GM12878 (cell line): ENCODE data around the gene DNAAF3. TPM values are rescaled to one million over a fixed set of nuclear protein-coding genes. Genes with fewer than 3 reads are reported as not detected.
A peak's percentile ranks its signal among the peaks of the same experiment; 100 is the strongest.

Experiments
- ATAC-seq: fragments of 200-7000 bp; cut with Tn5 transposase; 3 replicates; pipeline ENCODE4 v1.9.1; 2020; ENCODE audit warnings: mild to moderate bottlenecking, moderate library complexity
- BruUV-seq: library from RNA; stranded (reverse); fragments of 400-500 nt; replicated peaks from 2 replicates; lab custom pipeline; 2021; lab: Mats Ljungman, UMichigan
- CTCF ChIA-PET: fragments of 300-600 bp; sonication (Branson Sonifier 250); formaldehyde crosslinking; extraction: SDS; loops from one replicate; lab custom pipeline; 2021; ENCODE audit warnings: inconsistent platforms; lab: Yijun Ruan, JAX
- POLR2A ChIA-PET: fragments of 350-600 bp; formaldehyde crosslinking; extraction: SDS; loops from one replicate; lab custom pipeline; 2021; ENCODE audit warnings: inconsistent platforms; lab: Charles Lee
- RAD21 ChIA-PET: fragments of 300-600 bp; sonication (Branson Sonifier 250); formaldehyde crosslinking; loops from one replicate; lab custom pipeline; 2023; ENCODE audit warnings: antibody characterized with exemption; ENCODE audit not compliant: unreplicated experiment; lab: Charles Lee
- SMC1A ChIA-PET: fragments of 300-600 bp; sonication (Branson Sonifier 250); formaldehyde crosslinking; loops from one replicate; lab custom pipeline; 2023; ENCODE audit not compliant: unreplicated experiment, uncharacterized antibody; lab: Charles Lee
- DNase-seq: peaks from one replicate; pipeline ENCODE4 v3.0.0-alpha.2; 2011; ENCODE audit warnings: low read depth, low spot score
- FAIRE-seq: peaks from 3 replicates; lab custom pipeline; 2011; peaks lifted over from hg19 to GRCh38; lab: Jason Lieb, UNC
- H2AFZ ChIP-seq: 2 replicates; pipeline ENCODE4 v1.6.0; 2011; ENCODE audit warnings: low read depth, low read length, control low read depth; ENCODE audit not compliant: control insufficient read depth
- H3K27ac ChIP-seq: 2 replicates; pipeline ENCODE4 v1.5.1; 2011; ENCODE audit warnings: control low read depth; ENCODE audit not compliant: control insufficient read depth, insufficient read depth
- H3K27me3 ChIP-seq, 2 experiments: replicated peaks in 1 of 2; 2 replicates each; pipeline versions ENCODE4 v1.6.0 to v1.6.1; 2011; ENCODE audit warnings: low read length in 1 of 2; ENCODE audit not compliant: control insufficient read depth in 2 of 2, insufficient read depth in 2 of 2
- H3K36me3 ChIP-seq, 2 experiments: 2 replicates each; pipeline ENCODE4 v1.5.1; 2011; ENCODE audit warnings: low read length in 1 of 2; ENCODE audit not compliant: control insufficient read depth in 2 of 2, insufficient read depth in 2 of 2
- H3K4me1 ChIP-seq: 2 replicates; pipeline ENCODE4 v1.6.1; 2011; ENCODE audit warnings: mild to moderate bottlenecking, low read length, moderate library complexity, mixed read lengths; ENCODE audit not compliant: control insufficient read depth, insufficient read depth
- H3K4me2 ChIP-seq: 2 replicates; pipeline ENCODE4 v1.6.0; 2011; ENCODE audit warnings: control low read depth; ENCODE audit not compliant: control insufficient read depth, insufficient read depth
- H3K4me3 ChIP-seq: fragments of 200-600 bp; sonication (generic); 2 replicates; pipeline ENCODE4 v1.5.1; 2016
- H3K79me2 ChIP-seq: 2 replicates; pipeline ENCODE4 v1.6.0; 2011; ENCODE audit warnings: low read length; ENCODE audit not compliant: control insufficient read depth, insufficient read depth
- H3K9ac ChIP-seq: 2 replicates; pipeline ENCODE4 v1.8.0; 2011; ENCODE audit warnings: low read length, control low read depth, mixed read lengths; ENCODE audit not compliant: control insufficient read depth, insufficient read depth
- H3K9me3 ChIP-seq: replicated peaks from 3 replicates; pipeline ENCODE4 v1.5.1; 2011; ENCODE audit warnings: mild to moderate bottlenecking, low read length; ENCODE audit not compliant: control insufficient read depth, insufficient read depth
- H4K20me1 ChIP-seq: 2 replicates; pipeline ENCODE4 v1.6.0; 2011; ENCODE audit not compliant: control insufficient read depth, insufficient read depth
- ESRRA ChIP-seq: IDR thresholded peaks from 2 replicates; pipeline ENCODE4 v1.6.1; 2012; ENCODE audit warnings: mild to moderate bottlenecking, low read length, improper control_type of control experiment
- KAT2A ChIP-seq: conservative IDR thresholded peaks from 2 replicates; pipeline ENCODE4 v1.6.1; 2011; ENCODE audit warnings: low read depth, low read length; ENCODE audit not compliant: control insufficient read depth
- MEF2B ChIP-seq: fragments of 450-650 bp; IDR thresholded peaks from 2 replicates; pipeline ENCODE4 v1.6.1; 2018; ENCODE audit warnings: mild to moderate bottlenecking, moderate library complexity; ENCODE audit not compliant: partially characterized antibody, poor library complexity, severe bottlenecking
- PML ChIP-seq: IDR thresholded peaks from 2 replicates; pipeline ENCODE4 v1.6.1; 2012; ENCODE audit warnings: low read length, inconsistent platforms
- SPI1 ChIP-seq: IDR thresholded peaks from 2 replicates; pipeline ENCODE4 v1.6.1; 2011; ENCODE audit warnings: low read depth, mild to moderate bottlenecking, low read length, moderate library complexity, borderline replicate concordance; ENCODE audit not compliant: insufficient read depth
- WGBS: methylation state at CpG from one replicate; pipeline ENCODE4 v1.1.6; 2016; ENCODE audit warnings: low lambda C conversion rate; ENCODE audit not compliant: insufficient replicate concordance, insufficient coverage; ENCODE audit errors: missing lambda C conversion rate; 5-methylcytosine and 5-hydroxymethylcytosine counted together
- in situ Hi-C: fragments of 300-500 bp; cut with MboI; formaldehyde crosslinking; loops from 9 replicates; pipeline ENCODE4 v1.14.3; 2018; ENCODE audit warnings: mixed read lengths
- intact Hi-C: fragments of 100-400 bp; cut with micrococcal nuclease; formaldehyde crosslinking; loops from one replicate; pipeline ENCODE4 v1.14.2; 2022; ENCODE audit not compliant: unreplicated experiment
- polyA plus RNA-seq, 11 experiments: library from polyadenylated mRNA; depleted of rRNA in 4 of 11; unstranded in 6 of 11; stranded (reverse) in 5 of 11; fragments of >200 nt; fragmentation: Nextera tagmentation in 4 of 11; fragmentation: Illumina TruSeq in 1 of 11; extraction: Ambion mirVana in 4 of 11; extraction: Trizol in 1 of 11; gene quantifications; 1 replicate in 1 of 11; 2 replicates in 10 of 11; pipeline versions ENCODE4 v1.2.1 to v1.2.3, GENCODE V29; 2011 to 2016; ENCODE audit warnings: inconsistent platforms in 2 of 11, missing spikeins in 2 of 11, low read depth in 1 of 11
- total RNA-seq, 4 experiments: library from RNA; depleted of rRNA in 3 of 4; stranded (reverse); fragments of >200 nt in 3 of 4; fragmentation: Illumina TruSeq in 1 of 4; extraction: Trizol in 1 of 4; gene quantifications; 2 replicates each; pipeline versions ENCODE4 v1.2.1 to v1.2.3, GENCODE V29; 2013 to 2021
- TF ChIP-seq, protein P1 (sequence below): IDR thresholded peaks from 2 replicates; pipeline ENCODE4 v1.6.1; 2012; ENCODE audit warnings: mild to moderate bottlenecking, low read depth, low read length
- TF ChIP-seq, protein P2 (sequence below): fragments of 450-650 bp; formaldehyde crosslinking; IDR thresholded peaks from 2 replicates; pipeline ENCODE4 v1.5.0; 2022; ENCODE audit warnings: mild to moderate bottlenecking, missing genetic modification characterization
- TF ChIP-seq, protein P3 (sequence below): fragments of 450-650 bp; formaldehyde crosslinking; IDR thresholded peaks from 2 replicates; pipeline ENCODE4 v1.4.0; 2022; ENCODE audit warnings: mild to moderate bottlenecking, moderate library complexity

Gene DNAAF3
- total and polyA plus RNA-seq, 10 of the 15 experiments (the other 5 are each of a cell fraction or from before 2014, with no cell fraction given), result not detected

DNA sequence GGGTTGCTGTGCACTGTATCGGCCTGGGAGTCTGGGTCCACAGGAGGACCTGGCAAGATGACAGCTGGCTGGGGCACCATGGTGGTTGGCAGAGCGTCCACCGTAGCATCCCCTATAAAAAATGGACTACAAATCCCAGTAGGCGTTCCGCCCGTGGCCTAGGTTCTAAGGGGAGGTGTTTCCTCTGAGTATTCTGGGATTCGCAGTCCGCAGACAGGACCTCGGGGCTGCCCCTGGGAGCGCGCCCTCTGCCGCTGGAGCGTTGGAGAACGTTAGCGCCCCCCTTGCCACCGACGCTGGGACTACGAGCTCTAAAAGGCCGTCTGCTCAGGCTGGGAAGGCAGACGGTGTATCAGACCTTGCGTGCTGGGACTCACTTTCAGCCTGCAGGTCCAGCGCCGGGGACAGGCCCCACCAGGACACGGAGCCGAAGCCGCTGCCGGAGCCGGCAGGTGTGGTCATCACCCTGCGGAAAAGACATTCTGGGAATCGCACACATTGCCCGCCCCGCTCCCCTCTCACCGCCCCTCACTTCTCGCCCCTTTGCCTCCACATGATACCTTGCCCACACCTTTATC, 372 bp downstream of the DNAAF3 start:
- FAIRE-seq, result no peak
- no TSS peak for BruUV-seq
- TF ChIP-seq SPI1 (no peak), MEF2B (no peak), KAT2A (no peak), ESRRA (no peak), PML (no peak)
- TF ChIP-seq, protein P1, sequence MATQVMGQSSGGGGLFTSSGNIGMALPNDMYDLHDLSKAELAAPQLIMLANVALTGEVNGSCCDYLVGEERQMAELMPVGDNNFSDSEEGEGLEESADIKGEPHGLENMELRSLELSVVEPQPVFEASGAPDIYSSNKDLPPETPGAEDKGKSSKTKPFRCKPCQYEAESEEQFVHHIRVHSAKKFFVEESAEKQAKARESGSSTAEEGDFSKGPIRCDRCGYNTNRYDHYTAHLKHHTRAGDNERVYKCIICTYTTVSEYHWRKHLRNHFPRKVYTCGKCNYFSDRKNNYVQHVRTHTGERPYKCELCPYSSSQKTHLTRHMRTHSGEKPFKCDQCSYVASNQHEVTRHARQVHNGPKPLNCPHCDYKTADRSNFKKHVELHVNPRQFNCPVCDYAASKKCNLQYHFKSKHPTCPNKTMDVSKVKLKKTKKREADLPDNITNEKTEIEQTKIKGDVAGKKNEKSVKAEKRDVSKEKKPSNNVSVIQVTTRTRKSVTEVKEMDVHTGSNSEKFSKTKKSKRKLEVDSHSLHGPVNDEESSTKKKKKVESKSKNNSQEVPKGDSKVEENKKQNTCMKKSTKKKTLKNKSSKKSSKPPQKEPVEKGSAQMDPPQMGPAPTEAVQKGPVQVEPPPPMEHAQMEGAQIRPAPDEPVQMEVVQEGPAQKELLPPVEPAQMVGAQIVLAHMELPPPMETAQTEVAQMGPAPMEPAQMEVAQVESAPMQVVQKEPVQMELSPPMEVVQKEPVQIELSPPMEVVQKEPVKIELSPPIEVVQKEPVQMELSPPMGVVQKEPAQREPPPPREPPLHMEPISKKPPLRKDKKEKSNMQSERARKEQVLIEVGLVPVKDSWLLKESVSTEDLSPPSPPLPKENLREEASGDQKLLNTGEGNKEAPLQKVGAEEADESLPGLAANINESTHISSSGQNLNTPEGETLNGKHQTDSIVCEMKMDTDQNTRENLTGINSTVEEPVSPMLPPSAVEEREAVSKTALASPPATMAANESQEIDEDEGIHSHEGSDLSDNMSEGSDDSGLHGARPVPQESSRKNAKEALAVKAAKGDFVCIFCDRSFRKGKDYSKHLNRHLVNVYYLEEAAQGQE, result no peak
- TF ChIP-seq, protein P2, sequence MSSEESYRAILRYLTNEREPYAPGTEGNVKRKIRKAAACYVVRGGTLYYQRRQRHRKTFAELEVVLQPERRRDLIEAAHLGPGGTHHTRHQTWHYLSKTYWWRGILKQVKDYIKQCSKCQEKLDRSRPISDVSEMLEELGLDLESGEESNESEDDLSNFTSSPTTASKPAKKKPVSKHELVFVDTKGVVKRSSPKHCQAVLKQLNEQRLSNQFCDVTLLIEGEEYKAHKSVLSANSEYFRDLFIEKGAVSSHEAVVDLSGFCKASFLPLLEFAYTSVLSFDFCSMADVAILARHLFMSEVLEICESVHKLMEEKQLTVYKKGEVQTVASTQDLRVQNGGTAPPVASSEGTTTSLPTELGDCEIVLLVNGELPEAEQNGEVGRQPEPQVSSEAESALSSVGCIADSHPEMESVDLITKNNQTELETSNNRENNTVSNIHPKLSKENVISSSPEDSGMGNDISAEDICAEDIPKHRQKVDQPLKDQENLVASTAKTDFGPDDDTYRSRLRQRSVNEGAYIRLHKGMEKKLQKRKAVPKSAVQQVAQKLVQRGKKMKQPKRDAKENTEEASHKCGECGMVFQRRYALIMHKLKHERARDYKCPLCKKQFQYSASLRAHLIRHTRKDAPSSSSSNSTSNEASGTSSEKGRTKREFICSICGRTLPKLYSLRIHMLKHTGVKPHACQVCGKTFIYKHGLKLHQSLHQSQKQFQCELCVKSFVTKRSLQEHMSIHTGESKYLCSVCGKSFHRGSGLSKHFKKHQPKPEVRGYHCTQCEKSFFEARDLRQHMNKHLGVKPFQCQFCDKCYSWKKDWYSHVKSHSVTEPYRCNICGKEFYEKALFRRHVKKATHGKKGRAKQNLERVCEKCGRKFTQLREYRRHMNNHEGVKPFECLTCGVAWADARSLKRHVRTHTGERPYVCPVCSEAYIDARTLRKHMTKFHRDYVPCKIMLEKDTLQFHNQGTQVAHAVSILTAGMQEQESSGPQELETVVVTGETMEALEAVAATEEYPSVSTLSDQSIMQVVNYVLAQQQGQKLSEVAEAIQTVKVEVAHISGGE (CRISPR knock-in tag), result no peak
- TF ChIP-seq, protein P3, sequence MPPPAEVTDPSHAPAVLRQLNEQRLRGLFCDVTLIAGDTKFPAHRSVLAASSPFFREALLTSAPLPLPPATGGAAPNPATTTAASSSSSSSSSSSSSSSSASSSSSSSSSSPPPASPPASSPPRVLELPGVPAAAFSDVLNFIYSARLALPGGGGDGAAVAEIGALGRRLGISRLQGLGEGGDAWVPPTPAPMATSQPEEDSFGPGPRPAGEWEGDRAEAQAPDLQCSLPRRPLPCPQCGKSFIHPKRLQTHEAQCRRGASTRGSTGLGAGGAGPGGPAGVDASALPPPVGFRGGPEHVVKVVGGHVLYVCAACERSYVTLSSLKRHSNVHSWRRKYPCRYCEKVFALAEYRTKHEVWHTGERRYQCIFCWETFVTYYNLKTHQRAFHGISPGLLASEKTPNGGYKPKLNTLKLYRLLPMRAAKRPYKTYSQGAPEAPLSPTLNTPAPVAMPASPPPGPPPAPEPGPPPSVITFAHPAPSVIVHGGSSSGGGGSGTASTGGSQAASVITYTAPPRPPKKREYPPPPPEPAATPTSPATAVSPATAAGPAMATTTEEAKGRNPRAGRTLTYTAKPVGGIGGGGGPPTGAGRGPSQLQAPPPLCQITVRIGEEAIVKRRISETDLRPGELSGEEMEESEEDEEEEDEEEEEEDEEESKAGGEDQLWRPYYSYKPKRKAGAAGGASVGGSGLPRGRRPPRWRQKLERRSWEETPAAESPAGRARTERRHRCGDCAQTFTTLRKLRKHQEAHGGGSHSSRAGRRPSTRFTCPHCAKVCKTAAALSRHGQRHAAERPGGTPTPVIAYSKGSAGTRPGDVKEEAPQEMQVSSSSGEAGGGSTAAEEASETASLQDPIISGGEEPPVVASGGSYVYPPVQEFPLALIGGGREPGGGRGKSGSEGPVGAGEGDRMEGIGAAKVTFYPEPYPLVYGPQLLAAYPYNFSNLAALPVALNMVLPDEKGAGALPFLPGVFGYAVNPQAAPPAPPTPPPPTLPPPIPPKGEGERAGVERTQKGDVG, result no peak

More for the DNA sequence above, 372 bp downstream of the DNAAF3 start:
- WGBS, result 17% methylated on average over 31 of the region's 34 CpGs
- POLR2A ChIA-PET, result no interaction called here
- H3K4me3 ChIP-seq, result 0 out of 2 replicates have a peak overlapping the region, but pooled peaks have one; percentile 34
- SMC1A ChIA-PET, result interaction anchor here (1.0 kb wide), 1 partner anchor 10 kb away, joined by 3 read pairs; no protein-coding TSS in a partner anchor
- DNase-seq (no peak), ATAC-seq (peak; percentile 73)
- CTCF ChIA-PET, result interaction anchor here (0.5 to 1.0 kb wide), 2 partner anchors 10 to 44 kb away, joined by 3 read pairs; no protein-coding TSS in a partner anchor
- no peaks in the 10 kb centered on the region for H3K9me3 ChIP-seq
- no peak overlapping the region for H3K9ac ChIP-seq
- H3K27ac ChIP-seq, result no peak overlapping the region
- no peaks in the 10 kb centered on the region for H4K20me1 ChIP-seq
- H2AFZ ChIP-seq, result no peak overlapping the region
- RAD21 ChIA-PET, result no interaction called here
- no peaks in the 10 kb centered on the region for H3K36me3 ChIP-seq
- intact Hi-C loops (no loop called here), in situ Hi-C loops (no loop called here)
- no peaks in the 10 kb centered on the region for H3K4me1 ChIP-seq
- H3K4me2 ChIP-seq, result 0 out of 2 replicates have a peak overlapping the region, but pooled peaks have one; percentile 34
- no peaks in the 10 kb centered on the region for H3K79me2 ChIP-seq
- H3K27me3 ChIP-seq, result peaks cover 0 to 3% of the 10 kb centered on the region in 2 experiments; a peak in 1 of 4 replicates
